IMR-90 (cell line): ENCODE data around the gene TTC28. TPM values are rescaled to one million over a fixed set of nuclear protein-coding genes. Genes with fewer than 3 reads are reported as not detected.
A peak's percentile ranks its signal among the peaks of the same experiment; 100 is the strongest.

Experiments
- ATAC-seq: fragments of 200-7000 bp; cut with Tn5 transposase; 2 replicates; pipeline ENCODE4 v1.9.1; 2020; ENCODE audit warnings: low read depth, mild to moderate bottlenecking, moderate library complexity
- BruUV-seq: library from RNA; stranded (reverse); fragments of 400-500 nt; replicated peaks from 2 replicates; lab custom pipeline; 2021; lab: Mats Ljungman, UMichigan
- CTCF ChIA-PET: fragments of 300-600 bp; formaldehyde crosslinking; extraction: SDS; loops from one replicate; lab custom pipeline; 2021; ENCODE audit warnings: antibody characterized with exemption; lab: Yijun Ruan, JAX
- POLR2A ChIA-PET: fragments of 300-600 bp; sonication (Branson Sonifier 250); formaldehyde crosslinking; loops from one replicate; lab custom pipeline; 2022; ENCODE audit warnings: antibody characterized with exemption; ENCODE audit not compliant: unreplicated experiment; lab: Charles Lee
- DNase-seq: peaks from one replicate; pipeline ENCODE4 v3.0.0; 2013
- H2AFZ ChIP-seq: replicated peaks from 2 replicates; pipeline ENCODE3; 2013; ENCODE audit warnings: low read length, mild to moderate bottlenecking; ENCODE audit not compliant: poor library complexity
- H2AK5ac ChIP-seq: 2 replicates; pipeline ENCODE4 v1.6.1; 2013; ENCODE audit warnings: low read depth, low read length, inconsistent platforms
- H2AK9ac ChIP-seq: replicated peaks from 2 replicates; pipeline ENCODE3; 2013; ENCODE audit warnings: mild to moderate bottlenecking, low read depth, low read length, moderate library complexity; ENCODE audit not compliant: poor library complexity
- H2BK120ac ChIP-seq: 2 replicates; pipeline ENCODE4 v1.6.1; 2013; ENCODE audit warnings: low read depth, low read length, inconsistent platforms
- H2BK15ac ChIP-seq: 3 replicates; pipeline ENCODE4 v1.6.1; 2013; ENCODE audit warnings: low read depth, low read length, inconsistent platforms
- H2BK20ac ChIP-seq: 2 replicates; pipeline ENCODE4 v1.6.1; 2013; ENCODE audit warnings: low read depth, mild to moderate bottlenecking, inconsistent platforms, low read length, moderate library complexity
- H2BK5ac ChIP-seq: 2 replicates; pipeline ENCODE4 v1.6.1; 2013; ENCODE audit warnings: mild to moderate bottlenecking, low read depth, low read length, inconsistent platforms; ENCODE audit not compliant: poor library complexity, severe bottlenecking
- H3K14ac ChIP-seq: replicated peaks from 2 replicates; pipeline ENCODE4 v1.6.1; 2013; ENCODE audit warnings: low read depth, low read length, inconsistent platforms
- H3K18ac ChIP-seq: 2 replicates; pipeline ENCODE4 v1.6.1; 2013; ENCODE audit warnings: low read depth, low read length, control low read depth
- H3K23ac ChIP-seq: 2 replicates; pipeline ENCODE4 v1.6.1; 2013; ENCODE audit warnings: low read depth, low read length, inconsistent platforms
- H3K27ac ChIP-seq: 2 replicates; pipeline ENCODE4 v1.5.1; 2013; ENCODE audit warnings: mild to moderate bottlenecking, control low read depth, low read length; ENCODE audit not compliant: insufficient read depth
- H3K27me3 ChIP-seq: 2 replicates; pipeline ENCODE4 v1.6.1; 2013; ENCODE audit warnings: low read length; ENCODE audit not compliant: control insufficient read depth, insufficient read depth
- H3K36me3 ChIP-seq: 2 replicates; pipeline ENCODE4 v1.6.1; 2013; ENCODE audit warnings: low read length, mixed read lengths; ENCODE audit not compliant: control insufficient read depth, insufficient read depth
- H3K4ac ChIP-seq: 2 replicates; pipeline ENCODE4 v1.6.1; 2013; ENCODE audit warnings: low read depth, low read length, inconsistent platforms
- H3K4me1 ChIP-seq: 2 replicates; pipeline ENCODE4 v1.6.1; 2013; ENCODE audit warnings: low read length, mixed read lengths; ENCODE audit not compliant: control insufficient read depth, insufficient read depth
- H3K4me2 ChIP-seq: 2 replicates; pipeline ENCODE4 v1.6.1; 2013; ENCODE audit warnings: low read depth, mild to moderate bottlenecking, control low read depth, low read length, moderate library complexity
- H3K4me3 ChIP-seq: 2 replicates; pipeline ENCODE4 v1.5.1; 2013; ENCODE audit warnings: low read depth, mild to moderate bottlenecking, control low read depth, low read length, moderate library complexity; ENCODE audit not compliant: insufficient read depth
- H3K56ac ChIP-seq: 2 replicates; pipeline ENCODE4 v1.6.1; 2013; ENCODE audit warnings: low read length, inconsistent platforms; ENCODE audit not compliant: insufficient read depth; ENCODE audit errors: extremely low read depth
- H3K79me1 ChIP-seq, 2 experiments: 2 replicates each; pipeline ENCODE4 v1.6.1; 2013; ENCODE audit warnings: low read length in 2 of 2, inconsistent platforms in 1 of 2, low read depth in 1 of 2
- H3K9ac ChIP-seq: 2 replicates; pipeline ENCODE4 v1.6.1; 2013; ENCODE audit warnings: low read depth, low read length, control low read depth
- H3K9me1 ChIP-seq: 2 replicates; pipeline ENCODE4 v1.6.1; 2013; ENCODE audit warnings: low read length, inconsistent platforms; ENCODE audit not compliant: insufficient read depth
- H3K9me3 ChIP-seq: 2 replicates; pipeline ENCODE4 v1.6.1; 2013; ENCODE audit warnings: low read length; ENCODE audit not compliant: control insufficient read depth, insufficient read depth
- H4K20me1 ChIP-seq: 2 replicates; pipeline ENCODE4 v1.6.1; 2013; ENCODE audit warnings: low read length, inconsistent platforms; ENCODE audit not compliant: insufficient read depth
- H4K5ac ChIP-seq: 2 replicates; pipeline ENCODE4 v1.6.1; 2013; ENCODE audit warnings: mild to moderate bottlenecking, low read depth, low read length, control low read depth
- H4K8ac ChIP-seq, 2 experiments: 2 replicates each; pipeline ENCODE4 v1.6.1; 2013; ENCODE audit warnings: low read depth in 2 of 2, low read length in 2 of 2, control low read depth in 1 of 2, inconsistent platforms in 1 of 2
- H4K91ac ChIP-seq: 2 replicates; pipeline ENCODE4 v1.6.1; 2013; ENCODE audit warnings: low read depth, low read length, inconsistent platforms; ENCODE audit not compliant: insufficient read depth
- BHLHE40 ChIP-seq: fragments of 150-350 bp; IDR thresholded peaks from 2 replicates; pipeline ENCODE4 v1.6.1; 2016; ENCODE audit warnings: mild to moderate bottlenecking, low read depth, low read length
- CEBPB ChIP-seq: IDR thresholded peaks from 2 replicates; pipeline ENCODE4 v1.6.1; 2012; ENCODE audit warnings: low read depth, low read length, improper control_type of control experiment
- CHD1 ChIP-seq: IDR thresholded peaks from 2 replicates; pipeline ENCODE4 v1.6.1; 2012; ENCODE audit warnings: low read depth, low read length, improper control_type of control experiment
- ELK1 ChIP-seq: fragments of 150-350 bp; IDR thresholded peaks from 2 replicates; pipeline ENCODE4 v1.6.1; 2016; ENCODE audit warnings: low read depth, mild to moderate bottlenecking, low read length, moderate library complexity, borderline replicate concordance
- FOS ChIP-seq: fragments of 150-350 bp; IDR thresholded peaks from 2 replicates; pipeline ENCODE4 v1.6.1; 2016; ENCODE audit warnings: low read depth, low read length
- MAFK ChIP-seq: IDR thresholded peaks from 2 replicates; pipeline ENCODE4 v1.6.1; 2012; ENCODE audit warnings: low read depth, low read length, improper control_type of control experiment
- MAZ ChIP-seq: IDR thresholded peaks from 2 replicates; pipeline ENCODE4 v1.6.1; 2012; ENCODE audit warnings: low read depth, mild to moderate bottlenecking, low read length, improper control_type of control experiment, moderate library complexity, borderline replicate concordance
- MXI1 ChIP-seq: IDR thresholded peaks from 2 replicates; pipeline ENCODE4 v1.6.1; 2012; ENCODE audit warnings: low read depth, mild to moderate bottlenecking, low read length, moderate library complexity, borderline replicate concordance
- NFE2L2 ChIP-seq: fragments of 150-350 bp; IDR thresholded peaks from 2 replicates; pipeline ENCODE4 v1.6.1; 2016; ENCODE audit warnings: low read depth, mild to moderate bottlenecking, low read length
- POLR2A ChIP-seq: IDR thresholded peaks from 2 replicates; pipeline ENCODE4 v1.6.1; 2012; ENCODE audit warnings: mild to moderate bottlenecking, low read depth, low read length
- RAD21 ChIP-seq: IDR thresholded peaks from 2 replicates; pipeline ENCODE4 v1.6.1; 2012; ENCODE audit warnings: low read length, improper control_type of control experiment
- RCOR1 ChIP-seq: IDR thresholded peaks from 2 replicates; pipeline ENCODE4 v1.6.1; 2012; ENCODE audit warnings: mild to moderate bottlenecking, low read length, improper control_type of control experiment; ENCODE audit not compliant: insufficient replicate concordance
- RFX5 ChIP-seq: IDR thresholded peaks from 2 replicates; pipeline ENCODE4 v1.8.0; 2012; ENCODE audit warnings: low read depth, mild to moderate bottlenecking, low read length, moderate library complexity
- SMC3 ChIP-seq: fragments of 150-350 bp; IDR thresholded peaks from 2 replicates; pipeline ENCODE4 v1.6.1; 2016; ENCODE audit warnings: low read depth, mild to moderate bottlenecking, antibody characterized with exemption, low read length, moderate library complexity
- USF2 ChIP-seq: fragments of 150-350 bp; IDR thresholded peaks from 2 replicates; pipeline ENCODE4 v1.6.1; 2017; ENCODE audit warnings: mild to moderate bottlenecking, antibody characterized with exemption, low read length, low read depth
- WGBS, 2 experiments: methylation state at CpG; one replicate each; pipeline versions ENCODE4 v1.1.5 to v1.1.7; 2013; ENCODE audit warnings: missing lambda C conversion rate in 2 of 2; ENCODE audit not compliant: insufficient read length in 1 of 2; ENCODE audit errors: extremely low coverage in 2 of 2; 5-methylcytosine and 5-hydroxymethylcytosine counted together
- dilution Hi-C: fragments of 300-500 bp; cut with HindIII; formaldehyde crosslinking; loops from one replicate; pipeline ENCODE4 v1.14.3; 2018; ENCODE audit warnings: low sequenced_read_pairs; ENCODE audit not compliant: unreplicated experiment
- in situ Hi-C: fragments of 300-500 bp; cut with MboI; formaldehyde crosslinking; loops from 3 replicates; pipeline ENCODE4 v1.14.3; 2019; ENCODE audit warnings: low sequenced_read_pairs, inconsistent platforms, mixed read lengths
- intact Hi-C: fragments of 100-400 bp; cut with micrococcal nuclease; formaldehyde crosslinking; loops from 2 replicates; pipeline ENCODE4 v1.10.0; 2022
- polyA plus RNA-seq, 3 experiments: library from polyadenylated mRNA; depleted of rRNA; stranded (reverse); fragments of >200 nt; gene quantifications; 2 replicates each; pipeline ENCODE4 v1.2.3, GENCODE V29; 2012; ENCODE audit warnings: low replicate concordance in 1 of 3
- total RNA-seq: library from RNA; depleted of rRNA; stranded (reverse); fragments of >200 nt; gene quantifications from 2 replicates; pipeline ENCODE4 v1.2.3, GENCODE V29; 2012

TTC28 gene
- total and polyA plus RNA-seq, 2 of the 4 experiments (the other 2 are of a cell fraction), result 5.6 to 13.3 TPM

GRCh38 chr22:28222976-28223745, 456.5 kb downstream of the TTC28 start:
- Histone ChIP-seq H2BK120ac (no peak overlapping the region), H3K56ac (no peak overlapping the region), H4K8ac (no peak overlapping the region), H3K4me1 (peaks cover 3% of the 10 kb centered on the region), H3K27me3 (no peaks in the 10 kb centered on the region), H3K36me3 (no peaks in the 10 kb centered on the region), H2AFZ (no peak overlapping the region), H3K27ac (no peak overlapping the region), H3K14ac (no peak overlapping the region), H3K79me1 (peaks cover 0 to 2% of the 10 kb centered on the region in 2 experiments; a peak in 1 of 4 replicates), H3K9me1 (peaks cover 5% of the 10 kb centered on the region; the same call in 1 of the 2 replicates), H3K23ac (no peak overlapping the region), H2BK15ac (no peak overlapping the region), H3K4me2 (no peak overlapping the region), H2AK5ac (no peak overlapping the region), H2BK5ac (no peak overlapping the region), H3K18ac (no peak overlapping the region), H4K5ac (no peak overlapping the region), H3K4ac (no peak overlapping the region), H2AK9ac (no peak overlapping the region), H3K9me3 (no peaks in the 10 kb centered on the region), H2BK20ac (no peak overlapping the region), H3K4me3 (no peak overlapping the region), H3K9ac (no peak overlapping the region), H4K20me1 (peaks cover 3% of the 10 kb centered on the region; the same call in 1 of the 2 replicates), H4K91ac (no peak overlapping the region)
- BruUV-seq, result no TSS peak
- ChIA-PET CTCF (no interaction called here), POLR2A (no interaction called here)
- intact Hi-C loops, result loop anchor here (5.0 kb wide), 1 partner anchor 454 kb away; the partner anchor contains the start of gene TTC28
- dilution Hi-C loops, result no loop called here
- in situ Hi-C loops, result no loop called here
- whole genome bisulfite sequencing, 2 experiments, result no CpG with 5 or more reads among the region's 3 CpGs
- DNase-seq (peak; percentile 64), ATAC-seq (peak; percentile 91)
- TF ChIP-seq MAZ, result no peak
- TF ChIP-seq RFX5, result no peak
- no peak for TF ChIP-seq FOS
- TF ChIP-seq MAFK, result no peak
- no peak for TF ChIP-seq USF2
- TF ChIP-seq POLR2A, result no peak
- TF ChIP-seq BHLHE40, result no peak
- no peak for TF ChIP-seq ELK1
- no peak for TF ChIP-seq NFE2L2
- no peak for TF ChIP-seq MXI1
- no peak for TF ChIP-seq SMC3
- TF ChIP-seq CHD1, result no peak
- TF ChIP-seq RCOR1, result no peak
- TF ChIP-seq CEBPB, result no peak
- no peak for TF ChIP-seq RAD21
